ENCODE measurements around the gene CEP295NL. TPM values are rescaled to one million over a fixed set of nuclear protein-coding genes. Genes with fewer than 3 reads are reported as not detected.

Gene CEP295NL
- total and polyA plus RNA-seq, 2 of the 13 experiments (the other 11 are each of a cell fraction or from before 2014, with no cell fraction given): not detected

DNA sequence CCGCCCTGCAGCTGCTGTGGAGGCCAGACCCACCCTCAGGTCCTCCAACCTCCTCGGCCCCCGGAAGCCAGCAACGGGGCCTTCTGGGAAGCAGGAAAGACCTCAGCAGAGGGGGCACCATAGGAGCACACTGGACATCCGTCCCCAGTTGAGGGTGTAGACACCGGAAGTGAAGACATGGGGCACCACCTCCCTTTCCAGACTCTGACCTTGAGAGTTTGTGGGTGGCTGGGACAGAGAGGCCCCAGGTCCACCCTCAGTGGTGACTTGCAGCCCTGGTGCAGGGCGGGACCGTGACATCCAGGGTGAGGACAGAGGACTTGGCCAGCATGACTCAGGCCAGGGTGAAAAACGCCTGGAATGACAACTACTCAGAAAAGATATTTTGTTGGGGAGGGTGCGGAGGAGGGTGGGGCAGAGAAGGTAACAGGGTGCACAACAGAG, 19.9 kb downstream of the CEP295NL start (continued):
- TF ChIP-seq, protein P1, sequence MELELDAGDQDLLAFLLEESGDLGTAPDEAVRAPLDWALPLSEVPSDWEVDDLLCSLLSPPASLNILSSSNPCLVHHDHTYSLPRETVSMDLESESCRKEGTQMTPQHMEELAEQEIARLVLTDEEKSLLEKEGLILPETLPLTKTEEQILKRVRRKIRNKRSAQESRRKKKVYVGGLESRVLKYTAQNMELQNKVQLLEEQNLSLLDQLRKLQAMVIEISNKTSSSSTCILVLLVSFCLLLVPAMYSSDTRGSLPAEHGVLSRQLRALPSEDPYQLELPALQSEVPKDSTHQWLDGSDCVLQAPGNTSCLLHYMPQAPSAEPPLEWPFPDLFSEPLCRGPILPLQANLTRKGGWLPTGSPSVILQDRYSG (CRISPR knock-in tag; IDR thresholded peaks at IDR 0.05): 0 out of 2 replicates have a peak, but pooled peaks have one; percentile 23
- no peak for TF ChIP-seq ZNF788 (CRISPR knock-in tag; IDR thresholded peaks at IDR 0.05; ENCODE audit: borderline replicate concordance)
- no peak; the same call in 1 of the 2 replicates for TF ChIP-seq POLR2G (IDR thresholded peaks at IDR 0.05; ENCODE audit: low read depth, low read length)
- TF ChIP-seq ELF3 (CRISPR knock-in tag; IDR thresholded peaks at IDR 0.05): 0 out of 2 replicates have a peak, but pooled peaks have one; percentile 17
- TF ChIP-seq, protein P2, sequence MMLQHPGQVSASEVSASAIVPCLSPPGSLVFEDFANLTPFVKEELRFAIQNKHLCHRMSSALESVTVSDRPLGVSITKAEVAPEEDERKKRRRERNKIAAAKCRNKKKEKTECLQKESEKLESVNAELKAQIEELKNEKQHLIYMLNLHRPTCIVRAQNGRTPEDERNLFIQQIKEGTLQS (CRISPR knock-in tag; IDR thresholded peaks at IDR 0.05): 0 out of 2 replicates have a peak, but pooled peaks have one; percentile 47
- no peak for TF ChIP-seq NONO (IDR thresholded peaks at IDR 0.05)
- no peak for TF ChIP-seq NONO (CRISPR knock-in tag; conservative IDR thresholded peaks at IDR 0.05)
- TF ChIP-seq, protein P3, sequence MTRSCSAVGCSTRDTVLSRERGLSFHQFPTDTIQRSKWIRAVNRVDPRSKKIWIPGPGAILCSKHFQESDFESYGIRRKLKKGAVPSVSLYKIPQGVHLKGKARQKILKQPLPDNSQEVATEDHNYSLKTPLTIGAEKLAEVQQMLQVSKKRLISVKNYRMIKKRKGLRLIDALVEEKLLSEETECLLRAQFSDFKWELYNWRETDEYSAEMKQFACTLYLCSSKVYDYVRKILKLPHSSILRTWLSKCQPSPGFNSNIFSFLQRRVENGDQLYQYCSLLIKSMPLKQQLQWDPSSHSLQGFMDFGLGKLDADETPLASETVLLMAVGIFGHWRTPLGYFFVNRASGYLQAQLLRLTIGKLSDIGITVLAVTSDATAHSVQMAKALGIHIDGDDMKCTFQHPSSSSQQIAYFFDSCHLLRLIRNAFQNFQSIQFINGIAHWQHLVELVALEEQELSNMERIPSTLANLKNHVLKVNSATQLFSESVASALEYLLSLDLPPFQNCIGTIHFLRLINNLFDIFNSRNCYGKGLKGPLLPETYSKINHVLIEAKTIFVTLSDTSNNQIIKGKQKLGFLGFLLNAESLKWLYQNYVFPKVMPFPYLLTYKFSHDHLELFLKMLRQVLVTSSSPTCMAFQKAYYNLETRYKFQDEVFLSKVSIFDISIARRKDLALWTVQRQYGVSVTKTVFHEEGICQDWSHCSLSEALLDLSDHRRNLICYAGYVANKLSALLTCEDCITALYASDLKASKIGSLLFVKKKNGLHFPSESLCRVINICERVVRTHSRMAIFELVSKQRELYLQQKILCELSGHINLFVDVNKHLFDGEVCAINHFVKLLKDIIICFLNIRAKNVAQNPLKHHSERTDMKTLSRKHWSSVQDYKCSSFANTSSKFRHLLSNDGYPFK (CRISPR knock-in tag; IDR thresholded peaks at IDR 0.05; ENCODE audit: borderline replicate concordance): peak; percentile 31; the same call in 1 of the 2 replicates
- TF ChIP-seq MATR3 (CRISPR knock-in tag; IDR thresholded peaks at IDR 0.05): no peak
- TF ChIP-seq, protein P4, sequence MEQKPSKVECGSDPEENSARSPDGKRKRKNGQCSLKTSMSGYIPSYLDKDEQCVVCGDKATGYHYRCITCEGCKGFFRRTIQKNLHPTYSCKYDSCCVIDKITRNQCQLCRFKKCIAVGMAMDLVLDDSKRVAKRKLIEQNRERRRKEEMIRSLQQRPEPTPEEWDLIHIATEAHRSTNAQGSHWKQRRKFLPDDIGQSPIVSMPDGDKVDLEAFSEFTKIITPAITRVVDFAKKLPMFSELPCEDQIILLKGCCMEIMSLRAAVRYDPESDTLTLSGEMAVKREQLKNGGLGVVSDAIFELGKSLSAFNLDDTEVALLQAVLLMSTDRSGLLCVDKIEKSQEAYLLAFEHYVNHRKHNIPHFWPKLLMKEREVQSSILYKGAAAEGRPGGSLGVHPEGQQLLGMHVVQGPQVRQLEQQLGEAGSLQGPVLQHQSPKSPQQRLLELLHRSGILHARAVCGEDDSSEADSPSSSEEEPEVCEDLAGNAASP (CRISPR knock-in tag; IDR thresholded peaks at IDR 0.05; ENCODE audit: borderline replicate concordance): peak; percentile 58; the same call in 1 of the 2 replicates
- TF ChIP-seq ZSCAN9 (CRISPR knock-in tag; IDR thresholded peaks at IDR 0.05; ENCODE audit: borderline replicate concordance): 0 out of 2 replicates have a peak, but pooled peaks have one; percentile 39
- no peak for TF ChIP-seq ZFP82 (CRISPR knock-in tag; IDR thresholded peaks at IDR 0.05; ENCODE audit: borderline replicate concordance)
- TF ChIP-seq PHF20 (CRISPR knock-in tag; IDR thresholded peaks at IDR 0.05): peak; percentile 66
- TF ChIP-seq ZMYM3 (CRISPR knock-in tag; IDR thresholded peaks at IDR 0.05): no peak
- TF ChIP-seq THAP11 (CRISPR knock-in tag; IDR thresholded peaks at IDR 0.05): peak; percentile 80
- TF ChIP-seq, protein P5, sequence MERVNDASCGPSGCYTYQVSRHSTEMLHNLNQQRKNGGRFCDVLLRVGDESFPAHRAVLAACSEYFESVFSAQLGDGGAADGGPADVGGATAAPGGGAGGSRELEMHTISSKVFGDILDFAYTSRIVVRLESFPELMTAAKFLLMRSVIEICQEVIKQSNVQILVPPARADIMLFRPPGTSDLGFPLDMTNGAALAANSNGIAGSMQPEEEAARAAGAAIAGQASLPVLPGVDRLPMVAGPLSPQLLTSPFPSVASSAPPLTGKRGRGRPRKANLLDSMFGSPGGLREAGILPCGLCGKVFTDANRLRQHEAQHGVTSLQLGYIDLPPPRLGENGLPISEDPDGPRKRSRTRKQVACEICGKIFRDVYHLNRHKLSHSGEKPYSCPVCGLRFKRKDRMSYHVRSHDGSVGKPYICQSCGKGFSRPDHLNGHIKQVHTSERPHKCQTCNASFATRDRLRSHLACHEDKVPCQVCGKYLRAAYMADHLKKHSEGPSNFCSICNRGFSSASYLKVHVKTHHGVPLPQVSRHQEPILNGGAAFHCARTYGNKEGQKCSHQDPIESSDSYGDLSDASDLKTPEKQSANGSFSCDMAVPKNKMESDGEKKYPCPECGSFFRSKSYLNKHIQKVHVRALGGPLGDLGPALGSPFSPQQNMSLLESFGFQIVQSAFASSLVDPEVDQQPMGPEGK (CRISPR knock-in tag; IDR thresholded peaks at IDR 0.05): peak; percentile 65
- TF ChIP-seq RXRA (CRISPR knock-in tag; IDR thresholded peaks at IDR 0.05): peak; percentile 57; the same call in 1 of the 2 replicates
- TF ChIP-seq FOXM1 (CRISPR knock-in tag; IDR thresholded peaks at IDR 0.05): no peak
- no peak for TF ChIP-seq ZNF234 (CRISPR knock-in tag; conservative IDR thresholded peaks at IDR 0.05)
- TF ChIP-seq, protein P6, sequence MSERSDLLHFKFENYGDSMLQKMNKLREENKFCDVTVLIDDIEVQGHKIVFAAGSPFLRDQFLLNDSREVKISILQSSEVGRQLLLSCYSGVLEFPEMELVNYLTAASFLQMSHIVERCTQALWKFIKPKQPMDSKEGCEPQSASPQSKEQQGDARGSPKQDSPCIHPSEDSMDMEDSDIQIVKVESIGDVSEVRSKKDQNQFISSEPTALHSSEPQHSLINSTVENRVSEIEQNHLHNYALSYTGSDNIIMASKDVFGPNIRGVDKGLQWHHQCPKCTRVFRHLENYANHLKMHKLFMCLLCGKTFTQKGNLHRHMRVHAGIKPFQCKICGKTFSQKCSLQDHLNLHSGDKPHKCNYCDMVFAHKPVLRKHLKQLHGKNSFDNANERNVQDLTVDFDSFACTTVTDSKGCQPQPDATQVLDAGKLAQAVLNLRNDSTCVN (CRISPR knock-in tag; IDR thresholded peaks at IDR 0.05; ENCODE audit: borderline replicate concordance): peak; percentile 21; the same call in 1 of the 2 replicates
- 0 out of 2 replicates have a peak, but pooled peaks have one; percentile 15 for TF ChIP-seq ZNF776 (CRISPR knock-in tag; IDR thresholded peaks at IDR 0.05)

Measured in HepG2 (cell line).